Endothelial cell of umbilical vein (primary cell): Measurements from ENCODE around the gene RPS2.

Source experiments
- CTCF ChIP-seq, 2 donors: IDR thresholded peaks; 1 replicate in 1 of 2; 2 replicates in 1 of 2; pipeline ENCODE4 v1.5.1; 2011; ENCODE audit warnings: low read length in 2 of 2, mild to moderate bottlenecking in 2 of 2, moderate library complexity in 2 of 2, control low read depth in 1 of 2, inconsistent platforms in 1 of 2, low read depth in 1 of 2; ENCODE audit not compliant: insufficient read depth in 1 of 2; ENCODE audit errors: extremely low read depth in 1 of 2
- EZH2 ChIP-seq: IDR thresholded peaks from 2 replicates; pipeline ENCODE4 v1.6.1; 2012; ENCODE audit warnings: borderline replicate concordance, low read depth, mild to moderate bottlenecking, moderate library complexity, low read length, inconsistent platforms; ENCODE audit not compliant: severe bottlenecking
- MAX ChIP-seq: IDR thresholded peaks from 2 replicates; pipeline ENCODE4 v1.6.1; 2011; ENCODE audit not compliant: insufficient read depth, insufficient read length
- POLR2A ChIP-seq: IDR thresholded peaks from 2 replicates; pipeline ENCODE4 v1.6.1; 2012; ENCODE audit warnings: low read depth, mild to moderate bottlenecking, control low read depth, low read length

- no peak for TF ChIP-seq CTCF (IDR thresholded peaks at IDR 0.05; ENCODE audit: extremely low read depth in 1 of 2, insufficient read depth in 1 of 2, low read depth in 1 of 2, low read length in 2 of 2)
- TF ChIP-seq EZH2: no peak
- TF ChIP-seq POLR2A: no peak
- TF ChIP-seq MAX: no peak
These were observed 27.6 kb downstream of the RPS2 start for GRCh38 chr16:1936945-1937479.
